ENCODE measurements around the gene PARP8.

DNA sequence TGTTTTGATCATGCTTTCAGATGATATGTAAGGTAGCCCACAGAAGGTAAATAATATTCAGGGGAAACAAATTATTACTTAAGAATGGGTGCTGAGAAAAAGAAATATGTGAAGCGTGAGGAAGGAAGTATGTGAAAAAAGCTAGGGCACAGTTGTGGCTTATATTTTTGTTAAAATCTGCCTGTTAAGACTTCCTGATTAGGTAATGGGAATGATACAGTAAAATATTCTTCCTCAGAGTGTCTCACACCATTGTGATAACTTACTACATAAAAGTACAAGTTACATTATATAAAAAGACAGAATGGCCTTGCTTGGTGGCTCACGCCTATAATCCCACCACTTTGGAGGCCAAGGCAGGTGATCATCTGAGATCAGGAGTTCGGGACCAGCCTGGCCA, 18.7 kb upstream of the PARP8 start:
- TF ChIP-seq POLR2AphosphoS5 (IDR thresholded peaks at IDR 0.05; ENCODE audit: low read depth, low read length) (no peak), TAF1 (IDR thresholded peaks at IDR 0.05; ENCODE audit: borderline replicate concordance, insufficient read depth, low read length) (no peak)
- TF ChIP-seq, protein P1, sequence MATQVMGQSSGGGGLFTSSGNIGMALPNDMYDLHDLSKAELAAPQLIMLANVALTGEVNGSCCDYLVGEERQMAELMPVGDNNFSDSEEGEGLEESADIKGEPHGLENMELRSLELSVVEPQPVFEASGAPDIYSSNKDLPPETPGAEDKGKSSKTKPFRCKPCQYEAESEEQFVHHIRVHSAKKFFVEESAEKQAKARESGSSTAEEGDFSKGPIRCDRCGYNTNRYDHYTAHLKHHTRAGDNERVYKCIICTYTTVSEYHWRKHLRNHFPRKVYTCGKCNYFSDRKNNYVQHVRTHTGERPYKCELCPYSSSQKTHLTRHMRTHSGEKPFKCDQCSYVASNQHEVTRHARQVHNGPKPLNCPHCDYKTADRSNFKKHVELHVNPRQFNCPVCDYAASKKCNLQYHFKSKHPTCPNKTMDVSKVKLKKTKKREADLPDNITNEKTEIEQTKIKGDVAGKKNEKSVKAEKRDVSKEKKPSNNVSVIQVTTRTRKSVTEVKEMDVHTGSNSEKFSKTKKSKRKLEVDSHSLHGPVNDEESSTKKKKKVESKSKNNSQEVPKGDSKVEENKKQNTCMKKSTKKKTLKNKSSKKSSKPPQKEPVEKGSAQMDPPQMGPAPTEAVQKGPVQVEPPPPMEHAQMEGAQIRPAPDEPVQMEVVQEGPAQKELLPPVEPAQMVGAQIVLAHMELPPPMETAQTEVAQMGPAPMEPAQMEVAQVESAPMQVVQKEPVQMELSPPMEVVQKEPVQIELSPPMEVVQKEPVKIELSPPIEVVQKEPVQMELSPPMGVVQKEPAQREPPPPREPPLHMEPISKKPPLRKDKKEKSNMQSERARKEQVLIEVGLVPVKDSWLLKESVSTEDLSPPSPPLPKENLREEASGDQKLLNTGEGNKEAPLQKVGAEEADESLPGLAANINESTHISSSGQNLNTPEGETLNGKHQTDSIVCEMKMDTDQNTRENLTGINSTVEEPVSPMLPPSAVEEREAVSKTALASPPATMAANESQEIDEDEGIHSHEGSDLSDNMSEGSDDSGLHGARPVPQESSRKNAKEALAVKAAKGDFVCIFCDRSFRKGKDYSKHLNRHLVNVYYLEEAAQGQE (IDR thresholded peaks at IDR 0.05; ENCODE audit: insufficient read depth in 1 of 2, low read depth in 2 of 2, low read length in 2 of 2) = no peak
